GM23248 (cell line): Measurements from ENCODE around the gene TRDN. TPM values are rescaled to one million over a fixed set of nuclear protein-coding genes. Genes with fewer than 3 reads are reported as not detected.
A peak's percentile ranks its signal among the peaks of the same experiment; 100 is the strongest.

Experiments
- DNase-seq: peaks from one replicate; pipeline ENCODE4 v3.0.0-alpha.2; 2015
- H2AFZ ChIP-seq: fragments of 200-600 bp; sonication (generic); 2 replicates; pipeline ENCODE4 v1.6.1; 2016; ENCODE audit warnings: antibody characterized with exemption
- H3F3A ChIP-seq: fragments of 200-600 bp; sonication (generic); 2 replicates; pipeline ENCODE4 v1.6.1; 2016; ENCODE audit warnings: mild to moderate bottlenecking, antibody characterized with exemption, mixed run types; ENCODE audit not compliant: insufficient read depth
- H3K27ac ChIP-seq: fragments of 200-600 bp; sonication (generic); 2 replicates; pipeline ENCODE4 v1.5.1; 2016; ENCODE audit warnings: mild to moderate bottlenecking
- H3K27me3 ChIP-seq: fragments of 200-600 bp; sonication (generic); replicated peaks from 2 replicates; pipeline ENCODE4 v1.6.1; 2016; ENCODE audit warnings: mild to moderate bottlenecking; ENCODE audit not compliant: insufficient read depth
- H3K36me3 ChIP-seq: fragments of 200-600 bp; sonication (generic); 2 replicates; pipeline ENCODE4 v1.6.1; 2016; ENCODE audit warnings: low read depth, mild to moderate bottlenecking
- H3K4me1 ChIP-seq: fragments of 200-600 bp; sonication (generic); 2 replicates; pipeline ENCODE4 v1.6.1; 2016; ENCODE audit warnings: mild to moderate bottlenecking; ENCODE audit not compliant: insufficient read depth
- H3K4me2 ChIP-seq: fragments of 200-600 bp; sonication (generic); one replicate; pipeline ENCODE4 v1.6.1; 2016; ENCODE audit warnings: mild to moderate bottlenecking; ENCODE audit not compliant: unreplicated experiment
- H3K4me3 ChIP-seq: fragments of 200-600 bp; sonication (generic); 2 replicates; pipeline ENCODE4 v1.5.1; 2016; ENCODE audit warnings: mild to moderate bottlenecking
- H3K79me2 ChIP-seq: fragments of 200-600 bp; sonication (generic); 2 replicates; pipeline ENCODE4 v1.6.1; 2016; ENCODE audit warnings: mild to moderate bottlenecking; ENCODE audit not compliant: insufficient read depth
- H3K9ac ChIP-seq: fragments of 200-600 bp; sonication (generic); 2 replicates; pipeline ENCODE4 v1.6.1; 2016; ENCODE audit warnings: mild to moderate bottlenecking
- H3K9me2 ChIP-seq: fragments of 200-600 bp; sonication (generic); 2 replicates; pipeline ENCODE4 v1.6.1; 2016; ENCODE audit warnings: mixed run types, mild to moderate bottlenecking, moderate library complexity; ENCODE audit not compliant: insufficient read depth
- H3K9me3 ChIP-seq: fragments of 200-600 bp; sonication (generic); one replicate; pipeline ENCODE4 v1.6.1; 2017; ENCODE audit warnings: low read depth
- H4K20me1 ChIP-seq: fragments of 200-600 bp; sonication (generic); 2 replicates; pipeline ENCODE4 v1.6.0; 2016; ENCODE audit not compliant: insufficient read depth
- EZH2 ChIP-seq: fragments of 200-600 bp; sonication (generic); IDR thresholded peaks from 2 replicates; pipeline ENCODE4 v1.6.1; 2018; ENCODE audit warnings: antibody characterized with exemption, mild to moderate bottlenecking; ENCODE audit not compliant: insufficient read depth, poor library complexity, severe bottlenecking
- EZH2phosphoT487 ChIP-seq: fragments of 200-600 bp; sonication (generic); IDR thresholded peaks from 2 replicates; pipeline ENCODE4 v1.6.1; 2018; ENCODE audit warnings: antibody characterized with exemption, moderate library complexity, mild to moderate bottlenecking, low read depth; ENCODE audit not compliant: insufficient read depth
- WGBS, 2 experiments: methylation state at CpG; one replicate each; pipeline ENCODE4 v1.1.6; 2015 to 2017; ENCODE audit warnings: low lambda C conversion rate in 2 of 2, low coverage in 1 of 2; ENCODE audit errors: missing lambda C conversion rate in 2 of 2; 5-methylcytosine and 5-hydroxymethylcytosine counted together
- in situ Hi-C: fragments of 300-500 bp; cut with MboI; formaldehyde crosslinking; loops from 2 replicates; pipeline ENCODE4 v1.15.0; 2020
- polyA plus RNA-seq: library from polyadenylated mRNA; unstranded; fragments of >200 nt; fragmentation: Nextera tagmentation; extraction: Ambion mirVana; gene quantifications from 2 replicates; pipeline ENCODE4 v1.2.1, GENCODE V29; 2016
- total RNA-seq: library from RNA; depleted of rRNA; stranded (reverse); fragments of >200 nt; shearing (Covaris generic); gene quantifications from 2 replicates; pipeline ENCODE4 v1.2.3, GENCODE V29; 2014

The TRDN gene
- total and polyA plus RNA-seq, 2 experiments from 2014 or later, result not detected

GRCh38 chr6:123420512-123420911 is 216.2 kb downstream of the TRDN start:
- H3K4me1 ChIP-seq, result no peaks in the 10 kb centered on the region
- no peaks in the 10 kb centered on the region for H3K9me2 ChIP-seq
- DNase-seq, result no peak
- in situ Hi-C loops, result no loop called here
- H3K27ac ChIP-seq, result no peak overlapping the region
- H3K4me3 ChIP-seq, result no peak overlapping the region
- no peaks in the 10 kb centered on the region for H3K36me3 ChIP-seq
- H3K4me2 ChIP-seq, result no peak overlapping the region
- H3K27me3 ChIP-seq, result 0 out of 2 replicates have a peak, but pooled peaks cover 3% of the 10 kb centered on the region
- WGBS, 2 experiments, result 21 to 39% methylated on average over 1 of the region's 1 CpG
- no peaks in the 10 kb centered on the region for H3F3A ChIP-seq
- H3K9ac ChIP-seq, result no peak overlapping the region
- H2AFZ ChIP-seq, result no peak overlapping the region
- no peaks in the 10 kb centered on the region for H3K79me2 ChIP-seq
- H4K20me1 ChIP-seq, result no peaks in the 10 kb centered on the region
- no peak for TF ChIP-seq EZH2phosphoT487
- no peak for TF ChIP-seq EZH2
- no peaks in the 10 kb centered on the region for H3K9me3 ChIP-seq

GRCh38 chr6:123418071-123418470 is 218.7 kb downstream of the TRDN start:
- Histone ChIP-seq H3K4me1 (no peaks in the 10 kb centered on the region), H3K9me2 (no peaks in the 10 kb centered on the region), H2AFZ (no peak overlapping the region), H3K4me3 (no peak overlapping the region), H3K9ac (no peak overlapping the region), H3F3A (no peaks in the 10 kb centered on the region), H3K9me3 (no peaks in the 10 kb centered on the region), H3K27me3 (0 out of 2 replicates have a peak, but pooled peaks cover 3% of the 10 kb centered on the region), H3K79me2 (no peaks in the 10 kb centered on the region), H3K4me2 (no peak overlapping the region), H3K27ac (no peak overlapping the region), H3K36me3 (no peaks in the 10 kb centered on the region), H4K20me1 (no peaks in the 10 kb centered on the region)
- in situ Hi-C loops, result loop anchor here (10.0 kb wide), 1 partner anchor 297 kb away; no protein-coding TSS in a partner anchor
- no peak for TF ChIP-seq EZH2phosphoT487
- TF ChIP-seq EZH2, result no peak
- WGBS, 2 experiments, result 51 to 57% methylated on average over 3 of the region's 3 CpGs
- DNase-seq, result no peak

- H3K9ac ChIP-seq, result no peak overlapping the region
- H2AFZ ChIP-seq, result no peak overlapping the region
- no peaks in the 10 kb centered on the region for H3K79me2 ChIP-seq
- no peak overlapping the region for H3K4me3 ChIP-seq
- H3K9me3 ChIP-seq, result no peaks in the 10 kb centered on the region
- no peak overlapping the region for H3K27ac ChIP-seq
- no peaks in the 10 kb centered on the region for H4K20me1 ChIP-seq
- H3K4me2 ChIP-seq, result no peak overlapping the region
- no peak for DNase-seq
- no peaks in the 10 kb centered on the region for H3F3A ChIP-seq
- in situ Hi-C loops, result loop anchor here (10.0 kb wide), 1 partner anchor 297 kb away; no protein-coding TSS in a partner anchor
- no peaks in the 10 kb centered on the region for H3K4me1 ChIP-seq
- TF ChIP-seq EZH2 (no peak), EZH2phosphoT487 (no peak)
- no peaks in the 10 kb centered on the region for H3K36me3 ChIP-seq
- H3K9me2 ChIP-seq, result no peaks in the 10 kb centered on the region
- 0 out of 2 replicates have a peak, but pooled peaks cover 3% of the 10 kb centered on the region for H3K27me3 ChIP-seq
- 42 to 47% methylated on average over 3 of the region's 3 CpGs for WGBS, 2 experiments
These were observed 219.2 kb downstream of the TRDN start for GRCh38 chr6:123417535-123417934.

- Histone ChIP-seq H4K20me1 (no peaks in the 10 kb centered on the region), H3K36me3 (no peaks in the 10 kb centered on the region), H3K9me2 (no peaks in the 10 kb centered on the region), H3K4me1 (no peaks in the 10 kb centered on the region), H3K9me3 (no peaks in the 10 kb centered on the region), H3K4me3 (no peak overlapping the region), H3F3A (no peaks in the 10 kb centered on the region), H3K9ac (no peak overlapping the region), H3K4me2 (no peak overlapping the region), H3K79me2 (no peaks in the 10 kb centered on the region), H3K27ac (no peak overlapping the region), H3K27me3 (0 out of 2 replicates have a peak, but pooled peaks cover under 1% of the 10 kb centered on the region), H2AFZ (no peak overlapping the region)
- 10 to 11% methylated on average over 6 of the region's 6 CpGs for WGBS, 2 experiments
- peak; percentile 67 for DNase-seq
- in situ Hi-C loops, result loop anchor here (10.0 kb wide), 1 partner anchor 299 kb away; no protein-coding TSS in a partner anchor
- TF ChIP-seq EZH2 (no peak), EZH2phosphoT487 (no peak)
These were observed 220.8 kb downstream of the TRDN start for GRCh38 chr6:123415844-123416468.
